Natural killer cell (primary cell): ENCODE data around the gene CDK13. TPM values are rescaled to one million over a fixed set of nuclear protein-coding genes. Genes with fewer than 3 reads are reported as not detected.
A peak's percentile ranks its signal among the peaks of the same experiment; 100 is the strongest.

Source experiments
- ATAC-seq, 3 donors: fragments of 150-1000 bp in 2 of 3; fragments of 200-7000 bp in 1 of 3; cut with Tn5 transposase; 1 replicate in 1 of 3; 2 replicates in 2 of 3; pipeline ENCODE4 v1.10.0; 2021; ENCODE audit warnings: mild to moderate bottlenecking in 2 of 3, moderate library complexity in 2 of 3
- DNase-seq, 2 donors: peaks; one replicate each; pipeline versions ENCODE4 v3.0.0 to v3.0.0-alpha.2; 2013 to 2021; ENCODE audit warnings: mixed read lengths in 1 of 2
- H3K27ac ChIP-seq: one replicate; pipeline ENCODE4 v1.5.1; 2013; ENCODE audit warnings: mild to moderate bottlenecking, low read length
- H3K27me3 ChIP-seq: one replicate; pipeline ENCODE4 v1.6.1; 2013; ENCODE audit warnings: low read length; ENCODE audit not compliant: control insufficient read depth, insufficient read depth
- H3K36me3 ChIP-seq: one replicate; pipeline ENCODE4 v1.6.1; 2013; ENCODE audit warnings: low read length; ENCODE audit not compliant: control insufficient read depth, insufficient read depth
- H3K4me1 ChIP-seq: one replicate; pipeline ENCODE4 v1.6.1; 2013; ENCODE audit warnings: low read length; ENCODE audit not compliant: control insufficient read depth, insufficient read depth
- H3K4me3 ChIP-seq: one replicate; pipeline ENCODE4 v1.5.1; 2013; ENCODE audit warnings: low read length
- H3K9me3 ChIP-seq: one replicate; pipeline ENCODE4 v1.6.1; 2013; ENCODE audit warnings: low read length; ENCODE audit not compliant: control insufficient read depth, insufficient read depth
- H3K27ac Mint-ChIP-seq, 2 donors: one replicate each; pipeline ENCODE4 v1.8.0; 2022; ENCODE audit warnings: mild to moderate bottlenecking in 2 of 2, mixed read lengths in 2 of 2, moderate library complexity in 1 of 2
- H3K27me3 Mint-ChIP-seq, 2 donors: one replicate each; pipeline ENCODE4 v1.8.0; 2022; ENCODE audit warnings: low read depth in 2 of 2, mixed read lengths in 2 of 2
- H3K36me3 Mint-ChIP-seq: one replicate; pipeline ENCODE4 v1.8.0; 2022; ENCODE audit warnings: mixed read lengths
- H3K4me1 Mint-ChIP-seq, 2 donors: one replicate each; pipeline ENCODE4 v1.8.0; 2022; ENCODE audit warnings: mixed read lengths in 2 of 2
- H3K4me3 Mint-ChIP-seq: one replicate; pipeline ENCODE4 v1.8.0; 2022; ENCODE audit warnings: mild to moderate bottlenecking, moderate library complexity, mixed read lengths
- H3K9me3 Mint-ChIP-seq, 2 donors: one replicate each; pipeline ENCODE4 v1.8.0; 2022; ENCODE audit warnings: mixed read lengths in 2 of 2
- WGBS: methylation state at CpG from one replicate; pipeline ENCODE4 v1.1.7; 2013; ENCODE audit warnings: missing lambda C conversion rate; ENCODE audit not compliant: insufficient coverage; 5-methylcytosine and 5-hydroxymethylcytosine counted together
- intact Hi-C: fragments of 100-400 bp; cut with micrococcal nuclease; formaldehyde crosslinking; loops from one replicate; pipeline ENCODE4 v1.14.2; 2022
- total RNA-seq, 4 donors: library from RNA; stranded (reverse); fragments of 120-200 nt in 1 of 4; gene quantifications; one replicate each; pipeline versions ENCODE4 v1.2.3 to v1.2.4, GENCODE V29; 2013 to 2022
- TF ChIP-seq, protein P1 (sequence below): fragments of 200-600 bp; IDR thresholded peaks from one replicate; pipeline ENCODE4 v1.8.0; 2022; ENCODE audit warnings: antibody characterized with exemption

Gene CDK13
- total RNA-seq, 3 donors from 2014 or later (not counting 1 experiment from before 2014, with no cell fraction given), result 149 to 179 (median 163) TPM

- H3K27me3 ChIP-seq, result no peaks in the 10 kb centered on the region
- no peak overlapping the region for H3K4me3 Mint-ChIP-seq
- peak overlapping the region; percentile 21 to 39 for H3K27ac Mint-ChIP-seq
- no peak for DNase-seq
- H3K27ac ChIP-seq, result no peak overlapping the region
- WGBS, result no CpG with 5 or more reads among the region's 1 CpG
- TF ChIP-seq, protein P1, sequence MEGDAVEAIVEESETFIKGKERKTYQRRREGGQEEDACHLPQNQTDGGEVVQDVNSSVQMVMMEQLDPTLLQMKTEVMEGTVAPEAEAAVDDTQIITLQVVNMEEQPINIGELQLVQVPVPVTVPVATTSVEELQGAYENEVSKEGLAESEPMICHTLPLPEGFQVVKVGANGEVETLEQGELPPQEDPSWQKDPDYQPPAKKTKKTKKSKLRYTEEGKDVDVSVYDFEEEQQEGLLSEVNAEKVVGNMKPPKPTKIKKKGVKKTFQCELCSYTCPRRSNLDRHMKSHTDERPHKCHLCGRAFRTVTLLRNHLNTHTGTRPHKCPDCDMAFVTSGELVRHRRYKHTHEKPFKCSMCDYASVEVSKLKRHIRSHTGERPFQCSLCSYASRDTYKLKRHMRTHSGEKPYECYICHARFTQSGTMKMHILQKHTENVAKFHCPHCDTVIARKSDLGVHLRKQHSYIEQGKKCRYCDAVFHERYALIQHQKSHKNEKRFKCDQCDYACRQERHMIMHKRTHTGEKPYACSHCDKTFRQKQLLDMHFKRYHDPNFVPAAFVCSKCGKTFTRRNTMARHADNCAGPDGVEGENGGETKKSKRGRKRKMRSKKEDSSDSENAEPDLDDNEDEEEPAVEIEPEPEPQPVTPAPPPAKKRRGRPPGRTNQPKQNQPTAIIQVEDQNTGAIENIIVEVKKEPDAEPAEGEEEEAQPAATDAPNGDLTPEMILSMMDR, result no peak
- H3K4me1 Mint-ChIP-seq, result no peaks in the 10 kb centered on the region
- intact Hi-C loops, result no loop called here
- ATAC-seq, result no peak
- H3K9me3 ChIP-seq, result no peaks in the 10 kb centered on the region
- peaks cover 54% of the 10 kb centered on the region for H3K36me3 ChIP-seq
- H3K27me3 Mint-ChIP-seq, result no peaks in the 10 kb centered on the region
- peaks cover 9% of the 10 kb centered on the region for H3K36me3 Mint-ChIP-seq
- no peaks in the 10 kb centered on the region for H3K9me3 Mint-ChIP-seq
- no peaks in the 10 kb centered on the region for H3K4me1 ChIP-seq
- H3K4me3 ChIP-seq, result no peak overlapping the region
These were observed 145.8 kb downstream of the CDK13 start for GRCh38 chr7:40095695-40096327.

GRCh38 chr7:40097728-40098127 lies 147.7 kb downstream of the CDK13 start:
- intact Hi-C loops, result no loop called here
- H3K27ac Mint-ChIP-seq, result peak overlapping the region; percentile 7 to 42
- DNase-seq (no peak), ATAC-seq (no peak)
- H3K27me3 Mint-ChIP-seq, result no peaks in the 10 kb centered on the region
- Histone ChIP-seq H3K27ac (no peak overlapping the region), H3K9me3 (no peaks in the 10 kb centered on the region), H3K36me3 (peaks cover 41% of the 10 kb centered on the region), H3K27me3 (no peaks in the 10 kb centered on the region), H3K4me3 (no peak overlapping the region), H3K4me1 (no peaks in the 10 kb centered on the region)
- H3K4me1 Mint-ChIP-seq, result no peaks in the 10 kb centered on the region
- H3K4me3 Mint-ChIP-seq, result no peak overlapping the region
- TF ChIP-seq, protein P1, result no peak
- 96% methylated on average over 2 of the region's 2 CpGs for WGBS
- H3K9me3 Mint-ChIP-seq, result no peaks in the 10 kb centered on the region
- H3K36me3 Mint-ChIP-seq, result peaks cover 9% of the 10 kb centered on the region

DNA sequence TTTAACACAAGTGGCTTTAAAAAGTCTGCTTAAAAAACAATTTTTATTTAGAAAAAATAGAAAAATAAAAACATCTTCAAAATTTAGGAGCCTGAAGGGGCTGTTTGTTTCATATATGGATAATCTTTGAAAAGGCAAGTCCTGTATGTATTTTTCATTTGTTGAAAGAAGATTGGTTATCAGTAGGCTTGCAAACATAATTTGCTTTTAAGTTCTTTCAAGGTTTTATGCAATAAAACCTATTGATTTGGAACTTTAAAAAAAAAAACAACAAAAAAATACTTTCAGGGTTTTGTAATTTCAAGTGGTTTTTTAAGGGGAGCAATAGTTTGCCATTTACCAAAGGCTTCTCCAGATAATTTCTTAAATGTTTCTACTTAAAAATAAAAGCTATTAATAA lies 148.8 kb downstream of the CDK13 start:
- H3K27me3 ChIP-seq, result no peaks in the 10 kb centered on the region
- Mint-ChIP-seq H3K36me3 (peaks cover 9% of the 10 kb centered on the region), H3K27ac (no peak overlapping the region), H3K9me3 (no peaks in the 10 kb centered on the region), H3K4me3 (no peak overlapping the region), H3K27me3 (no peaks in the 10 kb centered on the region), H3K4me1 (peaks cover 0 to 4% of the 10 kb centered on the region in 2 donors)
- H3K4me1 ChIP-seq, result no peaks in the 10 kb centered on the region
- no peaks in the 10 kb centered on the region for H3K9me3 ChIP-seq
- peaks cover 31% of the 10 kb centered on the region for H3K36me3 ChIP-seq
- H3K4me3 ChIP-seq, result no peak overlapping the region
- TF ChIP-seq, protein P1, result no peak
- no peak overlapping the region for H3K27ac ChIP-seq
- DNase-seq (no peak), ATAC-seq (no peak)
- intact Hi-C loops, result no loop called here

DNA sequence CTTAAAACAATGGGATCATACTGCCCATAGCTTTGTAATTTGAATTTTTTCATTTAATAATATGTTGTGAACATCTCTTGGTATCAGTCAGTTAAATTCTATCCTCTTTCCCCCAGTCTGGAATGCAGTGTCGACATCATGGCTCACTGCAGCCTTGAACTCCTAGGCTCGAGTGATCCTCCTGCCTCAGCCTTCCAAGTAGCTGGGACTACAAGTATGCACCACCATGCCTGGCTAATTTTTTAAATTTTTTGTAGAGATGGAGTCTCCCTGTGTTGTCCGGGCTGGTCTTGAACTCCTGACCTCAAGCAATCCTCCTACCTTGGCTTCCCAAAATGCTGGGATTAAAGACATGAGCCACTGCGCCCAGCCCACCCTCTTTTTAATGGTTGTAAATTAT lies 149.8 kb downstream of the CDK13 start:
- H3K36me3 Mint-ChIP-seq, result no peaks in the 10 kb centered on the region
- Histone ChIP-seq H3K4me1 (no peaks in the 10 kb centered on the region), H3K27ac (no peak overlapping the region), H3K9me3 (no peaks in the 10 kb centered on the region), H3K27me3 (no peaks in the 10 kb centered on the region), H3K36me3 (peaks cover 21% of the 10 kb centered on the region), H3K4me3 (no peak overlapping the region)
- ATAC-seq (no peak), DNase-seq (no peak)
- no peaks in the 10 kb centered on the region for H3K27me3 Mint-ChIP-seq
- intact Hi-C loops, result no loop called here
- peaks cover 0 to 4% of the 10 kb centered on the region in 2 donors for H3K4me1 Mint-ChIP-seq
- H3K4me3 Mint-ChIP-seq, result no peak overlapping the region
- 96% methylated on average over 2 of the region's 4 CpGs for WGBS
- TF ChIP-seq, protein P1, result no peak
- H3K27ac Mint-ChIP-seq, result peak overlapping the region in 1 of 2 donors; percentile 36
- H3K9me3 Mint-ChIP-seq, result no peaks in the 10 kb centered on the region
